Endodermal cell (in vitro differentiated cells): Measurements from ENCODE around the gene SPAG6. TPM values are rescaled to one million over a fixed set of nuclear protein-coding genes. Genes with fewer than 3 reads are reported as not detected.

ENCODE experiments used
- DNase-seq: peaks from one replicate; pipeline ENCODE4 v3.0.0-alpha.2; 2017
- H3K27ac ChIP-seq: 2 replicates; pipeline ENCODE4 v1.5.1; 2013; ENCODE audit warnings: mild to moderate bottlenecking, low read depth, low read length, moderate library complexity
- H3K27me3 ChIP-seq: 2 replicates; pipeline ENCODE4 v1.6.1; 2013; ENCODE audit warnings: mild to moderate bottlenecking, low read length, moderate library complexity; ENCODE audit not compliant: insufficient read depth, control insufficient read depth, poor library complexity, severe bottlenecking
- H3K36me3 ChIP-seq: 2 replicates; pipeline ENCODE4 v1.7.0; 2013; ENCODE audit warnings: mild to moderate bottlenecking, low read length, moderate library complexity; ENCODE audit not compliant: control insufficient read depth, insufficient read depth
- H3K4me1 ChIP-seq: one replicate; pipeline ENCODE4 v1.7.0; 2013; ENCODE audit warnings: low read length; ENCODE audit not compliant: control insufficient read depth, insufficient read depth
- H3K4me3 ChIP-seq: 2 replicates; pipeline ENCODE4 v1.5.1; 2013; ENCODE audit warnings: mild to moderate bottlenecking, low read length, moderate library complexity
- H3K9ac ChIP-seq: 2 replicates; pipeline ENCODE4 v1.6.1; 2013; ENCODE audit warnings: mild to moderate bottlenecking, low read length, moderate library complexity; ENCODE audit not compliant: poor library complexity, severe bottlenecking; ENCODE audit errors: extremely low read depth
- H3K9me3 ChIP-seq: 2 replicates; pipeline ENCODE4 v1.6.1; 2013; ENCODE audit warnings: mild to moderate bottlenecking, low read length, moderate library complexity; ENCODE audit not compliant: control insufficient read depth
- H3K27ac Mint-ChIP-seq: 2 replicates; pipeline ENCODE4 v1.8.0; 2020; ENCODE audit warnings: mixed read lengths
- H3K27me3 Mint-ChIP-seq: 2 replicates; pipeline ENCODE4 v1.8.0; 2021; ENCODE audit warnings: mild to moderate bottlenecking, mixed read lengths; ENCODE audit not compliant: insufficient read depth
- H3K36me3 Mint-ChIP-seq: 2 replicates; pipeline ENCODE4 v1.8.0; 2020; ENCODE audit warnings: low read depth, mixed read lengths
- H3K4me1 Mint-ChIP-seq: 2 replicates; pipeline ENCODE4 v1.8.0; 2020; ENCODE audit warnings: mixed read lengths
- H3K4me3 Mint-ChIP-seq: 2 replicates; pipeline ENCODE4 v1.8.0; 2020; ENCODE audit warnings: mild to moderate bottlenecking, moderate library complexity, mixed read lengths
- H3K9me3 Mint-ChIP-seq: 2 replicates; pipeline ENCODE4 v1.8.0; 2020; ENCODE audit warnings: mild to moderate bottlenecking, mixed read lengths
- WGBS, 2 experiments: methylation state at CpG; one replicate each; pipeline versions ENCODE4 v1.1.5 to v1.1.7; 2013; ENCODE audit warnings: missing lambda C conversion rate in 2 of 2, mixed read lengths in 1 of 2; ENCODE audit not compliant: insufficient coverage in 1 of 2, insufficient read length in 1 of 2; 5-methylcytosine and 5-hydroxymethylcytosine counted together
- total RNA-seq, 2 donors: library from RNA; stranded (reverse); fragmentation: NEBNext Ultra II Directional in 1 of 2; extraction: Animal tissue kit (Norgen Biotek cat#: 25700) in 1 of 2; gene quantifications; 2 replicates in 1 of 2; 3 replicates in 1 of 2; pipeline ENCODE4 v1.2.1, GENCODE V29; 2021
- TF ChIP-seq, protein P1 (sequence below): fragments of 200-600 bp; sonication (generic); conservative IDR thresholded peaks from 2 replicates; pipeline ENCODE4 v1.5.0; 2021; ENCODE audit warnings: antibody characterized with exemption, mild to moderate bottlenecking

The SPAG6 gene
- total RNA-seq, 2 donors from 2014 or later = 1.1 to 2.1 TPM

GRCh38 chr10:22329150-22329549 is 16.1 kb upstream of the SPAG6 start:
- WGBS, 2 experiments = 84 to 100% methylated on average over 1 to 3 of the region's 3 CpGs
- Histone ChIP-seq H3K36me3 (peaks cover 33% of the 10 kb centered on the region), H3K9ac (no peak overlapping the region), H3K4me3 (no peak overlapping the region), H3K4me1 (no peaks in the 10 kb centered on the region), H3K9me3 (peaks cover 11% of the 10 kb centered on the region), H3K27ac (no peak overlapping the region), H3K27me3 (peaks cover 73% of the 10 kb centered on the region)
- Mint-ChIP-seq H3K9me3 (no peaks in the 10 kb centered on the region), H3K27me3 (peaks cover 81% of the 10 kb centered on the region), H3K4me3 (no peak overlapping the region), H3K27ac (no peak overlapping the region), H3K36me3 (peaks cover 18% of the 10 kb centered on the region), H3K4me1 (peaks cover 21% of the 10 kb centered on the region)
- peak; percentile 57 for DNase-seq
- TF ChIP-seq, protein P1, sequence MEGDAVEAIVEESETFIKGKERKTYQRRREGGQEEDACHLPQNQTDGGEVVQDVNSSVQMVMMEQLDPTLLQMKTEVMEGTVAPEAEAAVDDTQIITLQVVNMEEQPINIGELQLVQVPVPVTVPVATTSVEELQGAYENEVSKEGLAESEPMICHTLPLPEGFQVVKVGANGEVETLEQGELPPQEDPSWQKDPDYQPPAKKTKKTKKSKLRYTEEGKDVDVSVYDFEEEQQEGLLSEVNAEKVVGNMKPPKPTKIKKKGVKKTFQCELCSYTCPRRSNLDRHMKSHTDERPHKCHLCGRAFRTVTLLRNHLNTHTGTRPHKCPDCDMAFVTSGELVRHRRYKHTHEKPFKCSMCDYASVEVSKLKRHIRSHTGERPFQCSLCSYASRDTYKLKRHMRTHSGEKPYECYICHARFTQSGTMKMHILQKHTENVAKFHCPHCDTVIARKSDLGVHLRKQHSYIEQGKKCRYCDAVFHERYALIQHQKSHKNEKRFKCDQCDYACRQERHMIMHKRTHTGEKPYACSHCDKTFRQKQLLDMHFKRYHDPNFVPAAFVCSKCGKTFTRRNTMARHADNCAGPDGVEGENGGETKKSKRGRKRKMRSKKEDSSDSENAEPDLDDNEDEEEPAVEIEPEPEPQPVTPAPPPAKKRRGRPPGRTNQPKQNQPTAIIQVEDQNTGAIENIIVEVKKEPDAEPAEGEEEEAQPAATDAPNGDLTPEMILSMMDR = no peak

GRCh38 chr10:22332116-22332692 is 13.1 kb upstream of the SPAG6 start:
- H3K4me3 Mint-ChIP-seq = no peak overlapping the region
- H3K9ac ChIP-seq = no peak overlapping the region
- 22% methylated on average over 7 of the region's 7 CpGs; no CpG with 5 or more reads in 1 of the 2 experiments for WGBS, 2 experiments
- H3K27me3 ChIP-seq = peaks cover 79% of the 10 kb centered on the region
- no peaks in the 10 kb centered on the region for H3K4me1 ChIP-seq
- DNase-seq = no peak
- peaks cover 7% of the 10 kb centered on the region for H3K4me1 Mint-ChIP-seq
- H3K27ac ChIP-seq = no peak overlapping the region
- H3K36me3 ChIP-seq = peaks cover 25% of the 10 kb centered on the region
- no peak overlapping the region for H3K27ac Mint-ChIP-seq
- no peak overlapping the region for H3K4me3 ChIP-seq
- H3K9me3 ChIP-seq = peaks cover 11% of the 10 kb centered on the region
- TF ChIP-seq, protein P1 = no peak
- H3K9me3 Mint-ChIP-seq = peaks cover 2% of the 10 kb centered on the region
- H3K36me3 Mint-ChIP-seq = peaks cover 14% of the 10 kb centered on the region
- H3K27me3 Mint-ChIP-seq = peaks cover 86% of the 10 kb centered on the region

DNA sequence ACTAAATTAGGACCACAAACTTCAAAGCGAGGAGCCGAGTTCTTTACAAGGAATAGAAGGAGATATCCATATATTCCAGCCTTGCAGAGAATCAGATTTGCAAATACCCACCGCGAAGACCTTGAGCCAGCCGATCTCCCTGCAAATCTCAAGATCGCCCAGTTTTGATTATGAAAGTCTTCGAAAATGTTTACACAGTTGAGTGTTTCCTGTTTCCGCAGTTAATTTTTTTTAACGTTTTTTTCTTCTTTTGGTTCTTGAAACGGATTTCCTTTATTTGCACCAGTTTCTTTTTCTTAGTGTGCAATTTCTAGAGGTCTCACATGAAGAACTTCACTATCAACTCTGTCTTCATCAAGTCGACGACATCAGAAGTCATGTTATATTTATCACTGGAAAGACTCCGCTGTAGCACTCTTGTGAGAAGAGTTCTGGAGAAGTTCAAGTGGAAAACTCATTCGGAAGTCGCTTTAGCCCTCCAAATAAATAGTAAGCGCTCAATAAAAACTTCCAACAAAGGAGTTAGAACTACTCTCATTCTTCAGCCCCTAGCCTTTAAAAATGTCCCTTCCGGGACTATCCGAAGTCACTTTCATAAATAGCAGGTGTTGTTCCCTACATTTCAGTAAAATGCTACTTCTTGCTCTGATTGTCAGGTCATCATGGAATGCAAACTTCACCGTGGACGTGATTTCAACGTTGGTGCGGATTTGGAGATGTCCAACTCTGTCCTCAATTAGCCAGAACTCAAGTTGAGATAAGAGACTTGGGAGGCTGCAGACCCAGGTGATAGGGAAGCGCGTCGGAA is 11.9 kb upstream of the SPAG6 start:
- peaks cover 90% of the 10 kb centered on the region for H3K27me3 ChIP-seq
- WGBS, 2 experiments = 11 to 13% methylated on average over 25 of the region's 25 CpGs
- Mint-ChIP-seq H3K4me3 (peak overlapping the region; percentile 29), H3K36me3 (peaks cover 10% of the 10 kb centered on the region), H3K27me3 (peaks cover 91% of the 10 kb centered on the region), H3K27ac (no peak overlapping the region), H3K4me1 (peaks cover 7% of the 10 kb centered on the region), H3K9me3 (peaks cover 2% of the 10 kb centered on the region)
- peak overlapping the region; percentile 60 for H3K4me3 ChIP-seq
- H3K27ac ChIP-seq = no peak overlapping the region
- H3K9ac ChIP-seq = no peak overlapping the region
- H3K36me3 ChIP-seq = peaks cover 18% of the 10 kb centered on the region
- peaks cover 11% of the 10 kb centered on the region for H3K9me3 ChIP-seq
- no peaks in the 10 kb centered on the region for H3K4me1 ChIP-seq
- DNase-seq = no peak
- TF ChIP-seq, protein P1 = no peak
